RPMI7951 (cell line): ENCODE data around the gene CHRNA4. TPM values are rescaled to one million over a fixed set of nuclear protein-coding genes. Genes with fewer than 3 reads are reported as not detected.
A peak's percentile ranks its signal among the peaks of the same experiment; 100 is the strongest.

Experiments used
- DNase-seq: peaks from one replicate; pipeline ENCODE4 v3.0.0-alpha.2; 2012; ENCODE audit warnings: low read depth
- total RNA-seq: library from RNA; depleted of rRNA; stranded (reverse); fragments of >200 nt; shearing (Covaris generic); gene quantifications from 2 replicates; pipeline ENCODE4 v1.2.3, GENCODE V29; 2014

Gene CHRNA4
- total RNA-seq, 1 experiment from 2014 or later: not detected

- DNase-seq: no peak
Observed at GRCh38 chr20:63334356-63334755, 26.8 kb downstream of the CHRNA4 start.

DNA sequence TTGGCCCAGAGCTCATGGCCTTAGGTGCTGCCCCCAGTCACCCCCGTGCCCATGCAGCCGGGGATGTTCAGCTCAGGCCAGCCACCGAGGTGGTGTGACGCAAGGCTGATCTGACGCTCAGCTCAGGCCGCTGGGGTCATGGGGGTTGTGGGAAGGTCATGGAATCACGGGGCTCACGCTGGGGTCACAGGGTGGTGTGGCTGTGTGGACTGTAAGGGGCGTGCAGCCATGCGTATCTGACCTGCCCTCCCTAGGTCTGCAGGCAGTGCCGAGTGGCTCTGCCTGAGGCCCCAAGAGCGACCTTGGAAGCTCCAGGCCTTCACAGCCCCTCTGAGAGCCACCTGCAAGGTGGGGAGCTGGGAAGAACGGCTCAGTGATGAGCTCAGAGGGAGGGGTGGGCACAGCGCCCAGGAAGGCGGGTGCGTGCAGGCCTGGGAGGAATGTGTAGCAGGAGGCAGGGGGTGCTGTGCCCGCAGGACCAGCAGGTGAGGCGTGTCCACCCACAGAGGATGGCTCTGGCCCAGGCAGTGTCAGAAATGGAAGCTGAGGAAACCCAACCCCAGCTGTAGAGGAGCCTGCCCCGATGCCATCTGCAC, 27.8 kb downstream of the CHRNA4 start:
- DNase-seq: no peak

DNA sequence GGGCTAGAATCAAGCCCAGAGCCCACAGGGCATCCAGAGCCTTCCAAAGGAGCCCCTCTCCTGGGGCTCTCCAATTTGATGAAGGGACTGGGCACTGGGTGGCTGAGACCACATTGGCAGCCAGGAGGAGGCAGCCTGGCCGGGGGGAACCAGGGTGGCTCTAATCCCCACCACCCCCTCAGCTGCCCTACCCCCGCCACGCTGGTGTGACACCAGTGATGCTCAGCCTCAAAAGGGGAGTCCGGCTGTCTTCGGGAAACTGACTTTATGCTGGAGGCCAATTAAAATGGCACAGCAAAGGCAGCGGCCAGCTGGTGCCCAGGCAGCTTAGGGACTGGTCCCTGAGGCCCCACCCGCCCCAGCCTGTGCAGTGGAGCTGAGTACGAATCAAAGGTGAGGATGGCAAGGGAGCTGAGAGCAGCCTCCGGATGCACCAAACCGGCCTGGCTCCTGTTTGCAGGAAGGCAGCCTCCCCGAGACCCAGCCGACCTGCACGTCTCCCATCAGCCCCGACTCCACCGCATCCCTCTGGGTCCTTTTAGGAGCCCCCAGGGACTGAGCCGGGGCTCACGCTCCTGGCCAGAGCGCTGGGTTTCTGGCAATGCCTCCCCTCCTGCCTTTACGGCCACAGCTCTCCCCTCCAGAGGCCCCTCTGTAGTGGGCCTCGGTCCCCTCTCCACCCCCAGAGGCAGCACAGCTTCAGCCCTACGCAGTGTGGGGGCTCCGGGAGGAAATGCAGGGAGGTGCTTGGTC, 28.5 kb downstream of the CHRNA4 start:
- DNase-seq: no peak

- peak; percentile 18 for DNase-seq
Observed at GRCh38 chr20:63331741-63332400, 29.3 kb downstream of the CHRNA4 start.

GRCh38 chr20:63330940-63331339, 30.2 kb downstream of the CHRNA4 start:
- no peak for DNase-seq

DNA sequence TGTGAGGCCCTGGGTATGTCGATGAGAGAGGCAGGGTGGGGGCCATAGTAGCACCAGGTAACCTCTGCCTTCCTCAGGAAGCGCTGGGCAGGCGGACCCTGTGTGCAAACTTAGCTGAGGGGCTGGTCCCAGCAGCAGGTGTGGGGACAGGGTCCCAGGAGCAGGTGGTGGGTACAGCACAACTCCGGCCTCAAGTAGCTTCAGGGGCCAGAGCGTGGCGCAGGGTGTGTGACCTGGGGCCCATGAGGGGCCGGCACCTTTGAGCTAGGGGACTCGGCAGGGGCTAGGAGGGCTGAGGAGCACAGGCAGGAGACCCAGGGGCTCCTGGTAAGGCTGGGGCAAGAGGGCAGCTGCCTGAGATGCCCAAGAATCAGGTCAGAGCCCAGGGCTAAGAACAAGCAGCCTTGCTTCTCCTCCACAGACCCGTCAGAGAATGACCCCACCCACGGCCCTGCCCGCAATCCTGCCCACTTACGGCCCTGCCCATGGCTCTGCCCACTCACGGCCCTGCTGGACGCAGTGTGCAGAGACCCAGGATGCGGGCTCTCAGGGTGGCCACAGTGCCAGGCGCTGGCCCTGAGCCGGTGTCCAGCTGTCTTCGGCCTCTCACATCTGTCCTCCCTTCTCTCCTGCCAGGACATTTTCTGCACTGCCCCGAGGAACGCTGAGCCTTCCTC, 30.9 kb downstream of the CHRNA4 start:
- no peak for DNase-seq

DNA sequence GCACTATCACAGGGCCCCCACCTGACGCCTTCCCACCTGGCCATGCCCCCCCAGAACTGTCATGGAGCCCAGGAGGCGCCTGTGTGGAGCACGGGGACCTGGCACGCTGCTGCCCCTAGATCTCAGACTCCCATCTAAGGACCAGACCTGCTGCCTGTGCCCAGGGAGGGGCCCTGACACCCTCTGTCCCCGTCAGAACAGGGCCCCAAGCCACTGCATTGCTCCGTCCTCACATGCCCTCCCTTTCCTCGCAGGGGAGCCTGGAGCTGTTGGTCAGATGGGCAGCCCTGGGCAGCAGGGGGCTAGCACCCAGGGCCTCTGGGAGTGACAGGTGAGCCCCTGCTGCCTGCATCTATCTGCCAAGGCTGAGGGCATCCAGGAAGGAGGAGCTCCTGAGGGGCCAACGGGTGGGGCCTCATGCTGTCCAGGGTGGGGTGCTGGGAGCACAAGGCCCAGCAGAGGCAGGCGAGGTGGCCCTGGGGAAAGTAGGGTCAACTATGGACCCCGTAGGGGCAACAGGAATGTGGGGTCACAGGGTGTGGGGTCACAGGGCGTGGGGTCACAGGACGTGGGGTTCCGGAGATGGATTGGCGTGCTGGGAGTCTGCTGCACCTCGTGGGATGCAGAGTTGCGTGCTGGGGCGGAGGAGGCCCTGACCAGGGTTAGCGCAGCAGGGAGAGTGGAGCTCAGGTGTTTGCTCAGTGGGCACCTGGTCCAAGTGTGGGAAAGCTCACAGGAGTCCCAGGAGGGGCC, 31.6 kb downstream of the CHRNA4 start:
- no peak for DNase-seq

GRCh38 chr20:63328718-63329275, 32.4 kb downstream of the CHRNA4 start:
- no peak for DNase-seq

- no peak for DNase-seq
Observed at GRCh38 chr20:63328026-63328700, 33.0 kb downstream of the CHRNA4 start.

DNA sequence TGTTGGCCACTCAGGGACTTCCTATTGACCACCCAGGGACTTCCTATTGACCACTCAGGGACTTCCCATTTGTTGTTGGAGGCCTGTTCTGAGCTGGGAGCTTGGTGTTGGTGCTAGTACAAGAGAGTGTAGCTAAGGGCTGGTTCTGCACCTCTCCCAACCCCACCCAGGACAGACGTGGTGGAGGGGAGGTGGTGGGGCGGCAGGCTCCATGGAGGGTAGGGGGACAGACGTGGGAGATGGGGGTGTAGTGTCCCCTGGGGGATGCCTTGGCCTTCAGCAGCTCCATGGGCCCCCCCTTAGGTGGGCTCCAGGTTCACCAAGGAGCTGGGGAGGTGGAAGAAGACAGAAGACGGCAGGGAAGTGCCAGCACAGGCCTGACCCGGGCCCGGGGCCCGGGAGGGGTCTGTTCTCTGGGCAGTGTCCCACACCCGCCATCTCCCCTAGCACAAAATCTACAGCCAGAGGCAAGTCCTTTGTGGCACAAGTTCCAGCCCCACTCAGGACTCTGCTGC, 33.9 kb downstream of the CHRNA4 start:
- DNase-seq: no peak

DNA sequence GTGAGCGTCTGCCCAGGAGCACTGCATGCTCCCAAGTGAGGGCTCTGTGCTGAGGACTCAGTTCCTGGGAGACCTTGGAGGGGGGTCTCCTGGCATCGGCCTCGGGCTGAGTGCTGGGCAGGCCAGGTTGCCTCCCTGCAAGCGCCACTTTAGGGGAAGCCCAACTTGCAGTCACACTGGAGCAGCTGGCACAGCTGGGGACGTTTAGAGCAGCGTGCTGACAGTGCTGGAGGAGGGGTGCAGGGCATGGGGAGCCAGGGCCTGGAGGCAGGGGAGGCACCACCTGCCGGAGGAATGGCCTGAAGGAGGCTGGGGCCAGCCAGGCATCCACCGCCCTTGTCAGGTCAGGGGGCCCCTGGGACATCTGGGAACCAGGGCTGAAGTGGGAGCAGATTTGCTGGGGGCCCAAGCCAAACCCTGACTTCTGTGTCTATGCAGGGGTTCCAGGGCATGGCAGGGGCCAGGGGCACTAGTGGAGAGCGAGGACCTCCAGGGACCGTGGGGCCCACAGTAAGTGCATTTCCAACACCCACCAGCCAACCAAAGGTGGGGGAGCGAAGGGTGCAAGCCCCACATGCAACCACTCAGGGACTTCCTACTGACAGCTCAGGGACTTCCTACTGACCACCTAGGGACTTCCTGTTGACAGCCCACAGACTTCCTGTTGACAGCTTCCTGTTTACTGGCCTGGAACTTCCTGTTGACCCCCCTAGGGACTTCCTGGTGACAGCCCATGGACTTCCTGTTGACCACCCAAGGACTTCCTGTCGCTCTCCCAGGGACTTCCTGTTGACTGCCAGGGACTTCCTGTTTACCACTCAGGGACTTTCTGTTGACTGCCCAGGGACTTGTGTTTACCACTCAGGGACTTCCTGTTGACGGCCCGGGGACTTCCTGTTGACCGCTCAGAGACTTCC, 34.6 kb downstream of the CHRNA4 start:
- no peak for DNase-seq

DNA sequence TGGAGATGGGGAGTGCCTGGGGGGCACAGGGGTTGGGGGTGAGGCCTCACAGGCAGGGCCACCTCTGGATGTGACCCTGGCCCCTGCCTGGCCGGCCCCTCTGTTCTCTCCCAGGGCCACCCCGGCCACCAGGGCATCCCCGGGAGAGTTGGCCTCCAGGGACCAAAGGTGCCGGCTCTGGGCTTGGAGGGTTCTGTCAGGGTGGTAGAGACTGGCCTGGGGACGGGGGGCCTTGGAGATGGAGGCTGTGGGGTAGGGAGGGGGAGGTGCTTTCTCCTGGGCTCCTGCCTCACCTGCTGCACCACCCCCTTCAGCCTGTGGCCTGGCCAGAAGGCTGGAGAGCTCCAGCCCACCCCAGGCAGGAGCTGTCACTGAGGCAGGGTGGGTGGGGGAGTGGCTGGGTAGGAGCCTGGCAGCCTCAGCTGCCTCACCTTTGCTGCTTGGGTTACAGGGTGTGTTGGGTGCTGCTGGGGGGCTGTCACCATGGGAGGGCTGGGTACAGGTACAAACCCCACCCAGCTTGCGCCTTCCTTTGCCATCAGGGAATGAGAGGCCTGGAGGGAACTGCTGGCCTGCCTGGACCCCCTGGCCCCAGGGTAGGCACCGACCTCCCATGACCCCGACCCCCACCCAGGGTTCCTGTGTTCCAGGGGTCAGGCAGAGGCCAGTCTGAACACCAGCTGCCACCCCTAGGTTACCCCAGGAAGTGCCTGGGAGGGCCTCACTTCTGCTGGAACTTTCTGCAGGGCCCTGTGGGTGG, 35.4 kb downstream of the CHRNA4 start:
- no peak for DNase-seq

DNA sequence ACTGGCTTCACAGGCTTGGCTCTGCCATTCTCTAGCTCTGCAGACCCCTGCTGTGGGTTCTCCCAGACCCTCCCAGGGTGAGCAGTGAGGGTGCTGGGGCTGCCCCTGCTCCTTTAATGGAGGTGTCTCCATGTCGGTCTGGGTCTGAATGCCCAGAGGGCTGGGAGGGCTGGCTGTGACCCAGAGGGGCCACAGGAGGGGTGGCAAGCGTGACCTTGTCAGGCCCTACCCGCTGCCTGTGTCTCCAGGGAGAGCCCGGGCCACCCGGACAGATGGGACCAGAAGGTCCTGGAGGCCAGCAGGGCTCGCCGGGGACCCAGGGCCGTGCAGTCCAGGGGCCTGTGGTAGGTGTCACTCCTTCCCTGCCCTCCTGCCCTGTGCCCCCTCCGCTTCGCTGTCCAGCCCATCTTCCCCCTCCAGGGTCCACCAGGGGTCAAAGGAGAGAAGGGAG, 36.1 kb downstream of the CHRNA4 start:
- DNase-seq: no peak

DNA sequence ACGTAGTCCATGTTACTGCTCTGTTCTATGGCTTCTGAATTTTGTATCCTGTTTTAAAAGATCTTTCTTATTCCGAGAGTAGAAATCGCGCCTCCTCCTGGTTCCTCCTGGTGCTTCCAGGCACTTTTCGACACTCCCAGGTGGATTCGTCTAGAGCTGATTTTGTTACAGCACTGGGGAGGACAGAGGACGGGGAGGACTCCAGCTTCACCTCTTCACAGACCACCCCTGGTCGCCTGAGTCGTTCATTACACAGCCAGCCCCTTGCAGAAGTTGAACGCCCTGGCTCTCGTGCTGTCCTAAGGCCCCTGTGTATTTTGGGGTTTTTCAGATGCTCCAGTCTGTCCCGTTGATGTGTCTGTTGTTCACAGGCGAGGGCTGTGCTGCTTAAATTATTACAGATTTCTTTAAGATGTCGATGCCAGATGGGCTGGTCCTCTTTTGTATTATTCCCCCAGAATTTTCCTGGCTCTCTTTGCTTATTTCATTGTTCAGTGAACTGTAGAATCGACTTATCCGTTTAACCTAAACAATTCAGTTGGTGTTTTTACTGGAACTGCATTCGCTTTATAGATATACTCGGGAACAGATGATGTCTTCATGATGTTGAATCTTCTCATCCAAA, 37.7 kb downstream of the CHRNA4 start:
- no peak for DNase-seq

GRCh38 chr20:63322933-63323273, 38.2 kb downstream of the CHRNA4 start:
- no peak for DNase-seq

- DNase-seq: no peak
Observed at GRCh38 chr20:63322146-63322932, 38.8 kb downstream of the CHRNA4 start.

DNA sequence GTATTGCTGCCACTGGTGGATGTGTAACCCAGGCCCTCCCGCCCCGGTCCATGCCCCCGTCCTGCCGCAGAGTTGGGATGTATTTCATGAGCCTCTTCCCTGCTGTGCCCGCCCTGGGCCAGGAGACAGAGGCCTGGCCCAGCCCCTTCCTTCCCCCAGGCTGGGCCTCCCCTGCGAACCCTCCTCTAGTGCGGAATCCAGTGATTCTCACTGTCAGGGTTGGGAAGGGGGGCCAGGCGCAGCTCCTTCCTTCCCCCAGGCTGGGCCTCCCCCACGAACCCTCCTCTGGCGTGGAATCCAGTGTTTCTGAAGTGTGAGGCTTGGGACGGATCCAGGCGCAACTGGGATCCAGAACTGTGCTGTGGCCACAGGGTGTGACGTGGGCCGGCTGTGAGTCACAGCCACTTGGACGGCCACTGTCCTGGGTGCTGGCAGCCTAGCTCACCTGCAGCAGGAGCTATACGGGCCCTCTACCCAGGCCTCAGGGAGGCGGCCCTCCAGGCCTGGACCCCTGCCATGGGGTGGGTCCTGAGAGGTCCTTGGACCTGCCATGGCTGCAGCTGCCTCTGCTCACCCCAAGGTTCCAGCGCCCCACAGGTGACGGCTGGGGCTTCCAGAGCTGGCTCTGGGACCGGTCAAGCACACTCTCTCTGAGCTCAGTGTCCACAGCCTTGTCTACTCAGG, 39.9 kb downstream of the CHRNA4 start:
- peak; percentile 56 for DNase-seq
